Breast epithelium (tissue), 3 donors: ENCODE measurements around the gene DDX24.

ENCODE experiments used
- CTCF ChIP-seq, 3 donors: fragments of 450-650 bp; IDR thresholded peaks; one replicate each; pipeline ENCODE4 v1.5.1; 2016 to 2017; ENCODE audit warnings: antibody characterized with exemption in 3 of 3, mild to moderate bottlenecking in 3 of 3, moderate library complexity in 3 of 3
- POLR2A ChIP-seq: fragments of 450-650 bp; IDR thresholded peaks from one replicate; pipeline ENCODE4 v1.6.1; 2016; ENCODE audit warnings: antibody characterized with exemption, mild to moderate bottlenecking, moderate library complexity

DNA sequence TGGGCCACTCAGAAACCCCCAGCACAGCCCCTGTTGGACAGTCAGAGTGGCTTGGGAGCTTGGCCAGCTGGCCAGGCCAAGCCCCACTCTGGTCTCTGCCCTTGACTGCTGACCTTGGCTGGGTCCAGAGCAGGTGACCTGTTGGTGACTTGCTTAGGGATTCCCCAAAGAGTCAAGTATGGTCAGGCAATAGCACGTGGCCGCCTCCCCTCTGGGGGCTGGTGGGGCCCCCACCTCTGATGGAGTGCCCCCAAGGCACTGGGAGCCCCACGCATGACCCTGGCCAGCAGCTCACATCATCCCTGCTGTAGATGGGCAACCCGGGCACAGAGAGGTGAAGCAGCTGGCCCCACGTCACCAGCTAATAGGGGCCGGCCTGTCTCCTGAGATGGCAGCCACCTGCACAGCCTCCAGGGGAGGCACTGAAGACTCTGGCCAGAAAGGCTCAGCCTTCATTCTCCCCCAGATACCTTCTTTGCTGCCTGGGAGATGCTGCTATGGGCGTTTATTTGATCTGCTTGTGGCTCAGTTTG lies 82.1 kb downstream of the DDX24 start:
- no peak for TF ChIP-seq CTCF (IDR thresholded peaks at IDR 0.05)
- no peak for TF ChIP-seq POLR2A
